HG03108 (cell line): ENCODE measurements around the gene PROK1.

ENCODE experiments used
- ATAC-seq: cut with Tn5 transposase; IDR thresholded peaks from one replicate; pipeline ENCODE4 v1.9.1; 2021; ENCODE audit warnings: moderate library complexity; ENCODE audit not compliant: unreplicated experiment

Gene PROK1

DNA sequence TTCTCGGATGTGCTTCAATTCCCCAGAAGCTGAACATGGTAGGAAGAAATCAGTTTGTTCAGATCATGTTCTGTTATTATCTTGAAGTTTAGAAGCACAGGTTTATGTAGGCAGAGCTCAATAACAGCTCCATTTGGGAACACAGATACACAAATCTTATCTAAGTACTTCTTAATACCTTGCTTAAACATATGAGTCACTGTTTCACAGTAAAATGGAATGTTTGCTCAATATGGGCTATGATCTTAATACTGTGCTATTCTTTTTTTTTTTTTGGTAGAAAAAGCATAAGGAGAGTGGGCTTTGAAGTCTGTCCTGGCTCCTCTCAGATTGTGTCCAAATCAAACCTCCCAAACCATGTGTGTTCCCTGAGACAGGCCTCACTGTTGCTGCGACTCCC, 13.4 kb downstream of the PROK1 start:
- ATAC-seq, result no peak

- no peak for ATAC-seq
Observed at GRCh38 chr1:110465038-110465813, 14.3 kb downstream of the PROK1 start.

GRCh38 chr1:110465814-110466380, 14.9 kb downstream of the PROK1 start:
- ATAC-seq, result no peak

GRCh38 chr1:110466646-110467280, 15.8 kb downstream of the PROK1 start:
- no peak for ATAC-seq

- ATAC-seq, result no peak
Observed at GRCh38 chr1:110471131-110471530, 20.2 kb downstream of the PROK1 start.

GRCh38 chr1:110472546-110472945, 21.6 kb downstream of the PROK1 start:
- ATAC-seq, result no peak

DNA sequence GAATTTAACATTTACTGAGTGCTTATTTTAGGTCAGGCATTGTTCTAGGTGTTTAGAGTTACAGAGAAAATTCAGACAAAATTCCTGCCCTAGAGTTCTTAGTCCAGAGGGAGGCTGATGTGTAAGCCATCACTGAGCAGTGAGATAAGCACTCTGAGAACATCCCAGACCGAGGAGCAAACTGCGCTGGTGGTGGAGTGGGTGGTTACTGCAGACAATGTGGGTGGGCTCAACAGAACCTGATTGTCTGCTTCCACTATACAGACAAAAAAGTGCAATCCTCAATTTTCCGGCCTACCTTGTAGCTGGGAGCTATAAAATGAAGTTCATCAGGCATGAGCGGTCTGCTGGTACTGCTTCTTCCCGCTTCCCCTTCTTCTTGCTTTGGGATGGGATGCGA, 23.5 kb downstream of the PROK1 start:
- no peak for ATAC-seq

- no peak for ATAC-seq
Observed at GRCh38 chr1:110475362-110476027, 24.5 kb downstream of the PROK1 start.

DNA sequence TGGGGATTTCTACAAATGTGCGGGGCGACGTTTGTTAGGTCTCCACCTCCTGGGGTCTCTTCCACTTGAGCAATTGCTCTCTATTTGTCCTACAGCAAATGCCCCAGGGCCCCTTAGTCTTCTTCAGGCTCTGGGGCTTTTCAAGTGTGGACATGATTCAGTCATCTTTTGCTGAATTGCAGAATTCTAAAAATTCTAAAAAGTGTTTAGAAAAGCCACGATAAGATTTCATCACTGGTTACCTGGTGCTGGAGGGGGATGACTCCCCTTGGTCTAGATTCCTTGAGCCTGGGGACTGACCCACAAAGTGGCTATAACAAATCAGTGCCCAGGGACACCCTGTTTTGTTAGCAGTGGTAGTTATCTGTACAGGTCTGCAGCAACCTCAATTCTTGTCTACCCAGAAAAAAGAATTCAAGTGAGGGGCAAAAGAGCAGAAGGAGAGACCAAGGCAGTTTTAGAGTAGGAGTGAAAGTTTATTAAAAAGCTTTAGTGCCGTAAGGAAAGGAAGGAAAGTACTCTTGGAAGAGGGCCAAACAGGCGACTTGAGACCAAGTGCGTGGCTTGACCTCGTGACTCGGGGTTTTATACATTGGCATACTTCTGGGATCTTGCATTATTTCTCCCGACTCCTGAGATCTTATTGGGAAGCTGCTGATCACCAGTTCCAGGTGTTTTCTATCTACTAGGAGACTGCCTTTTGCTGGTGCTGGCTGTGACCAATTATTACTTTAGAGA, 25.2 kb downstream of the PROK1 start:
- ATAC-seq, result no peak

GRCh38 chr1:110477041-110477440, 26.1 kb downstream of the PROK1 start:
- no peak for ATAC-seq

- ATAC-seq, result no peak
Observed at GRCh38 chr1:110477445-110477957, 26.6 kb downstream of the PROK1 start.

DNA sequence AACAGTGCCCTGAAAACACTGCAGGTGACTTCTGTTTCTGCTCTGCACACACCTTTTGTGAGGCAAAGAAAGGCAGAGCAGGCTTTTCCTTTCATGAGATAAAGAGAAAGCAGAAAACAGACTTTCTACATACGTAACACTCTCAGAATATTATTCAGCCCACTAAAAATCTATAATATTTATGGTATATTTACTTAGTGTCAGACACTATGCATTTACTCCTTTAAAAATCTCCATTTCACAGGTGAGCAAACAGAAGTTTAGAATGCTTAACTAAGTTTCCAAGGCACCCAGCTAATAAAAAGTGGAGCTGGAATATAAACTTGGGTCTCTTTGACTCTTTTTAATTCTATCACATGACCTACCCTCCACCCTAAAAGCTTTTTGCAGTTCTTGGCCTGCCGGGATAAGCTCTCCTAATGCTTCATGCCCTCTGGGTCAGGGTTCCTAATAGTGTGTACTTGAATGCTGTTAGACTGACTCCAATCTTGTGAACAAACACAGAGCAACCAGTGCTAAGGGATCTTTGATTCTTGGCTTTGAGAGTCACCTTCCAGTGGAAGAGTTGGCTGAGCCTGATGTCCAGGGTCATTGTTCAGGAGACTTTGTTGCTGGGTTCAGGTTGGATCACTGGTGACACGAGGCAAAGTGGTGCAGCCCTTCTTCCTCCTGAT, 27.2 kb downstream of the PROK1 start:
- no peak for ATAC-seq

- no peak for ATAC-seq
Observed at GRCh38 chr1:110478886-110479285, 27.9 kb downstream of the PROK1 start.

- ATAC-seq, result no peak
Observed at GRCh38 chr1:110480356-110481096, 29.6 kb downstream of the PROK1 start.

DNA sequence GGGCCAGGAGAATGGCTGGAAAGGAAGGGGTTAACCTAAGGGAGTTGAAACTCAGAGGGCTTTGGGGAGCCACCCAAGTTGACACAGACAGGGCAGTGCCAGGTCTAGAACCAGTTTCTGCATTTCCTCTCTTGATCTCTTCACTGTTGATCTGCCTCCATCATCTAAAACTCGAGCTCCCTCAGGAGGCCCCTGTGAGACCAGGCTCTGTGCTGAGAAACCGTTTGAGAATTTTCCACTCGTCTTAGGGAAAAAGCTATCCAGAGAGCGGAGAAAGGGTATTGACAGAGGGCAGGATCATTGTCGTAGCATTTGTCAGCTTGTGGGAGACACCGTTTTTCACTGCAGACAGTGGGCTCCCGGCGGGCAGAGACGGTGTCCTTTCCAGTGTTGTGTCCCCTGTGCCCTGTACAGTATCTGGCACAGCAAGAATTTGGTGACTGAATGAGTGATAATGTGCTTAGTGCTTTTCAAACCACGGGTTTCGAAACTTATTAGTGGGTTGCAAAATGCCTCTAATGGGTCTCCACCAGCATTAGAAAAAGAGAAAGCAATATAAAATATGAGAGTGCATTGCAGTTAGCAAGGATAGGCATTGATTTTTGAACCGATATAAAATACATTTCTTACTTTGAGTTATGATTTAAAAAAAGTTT, 31.1 kb downstream of the PROK1 start:
- no peak for ATAC-seq

DNA sequence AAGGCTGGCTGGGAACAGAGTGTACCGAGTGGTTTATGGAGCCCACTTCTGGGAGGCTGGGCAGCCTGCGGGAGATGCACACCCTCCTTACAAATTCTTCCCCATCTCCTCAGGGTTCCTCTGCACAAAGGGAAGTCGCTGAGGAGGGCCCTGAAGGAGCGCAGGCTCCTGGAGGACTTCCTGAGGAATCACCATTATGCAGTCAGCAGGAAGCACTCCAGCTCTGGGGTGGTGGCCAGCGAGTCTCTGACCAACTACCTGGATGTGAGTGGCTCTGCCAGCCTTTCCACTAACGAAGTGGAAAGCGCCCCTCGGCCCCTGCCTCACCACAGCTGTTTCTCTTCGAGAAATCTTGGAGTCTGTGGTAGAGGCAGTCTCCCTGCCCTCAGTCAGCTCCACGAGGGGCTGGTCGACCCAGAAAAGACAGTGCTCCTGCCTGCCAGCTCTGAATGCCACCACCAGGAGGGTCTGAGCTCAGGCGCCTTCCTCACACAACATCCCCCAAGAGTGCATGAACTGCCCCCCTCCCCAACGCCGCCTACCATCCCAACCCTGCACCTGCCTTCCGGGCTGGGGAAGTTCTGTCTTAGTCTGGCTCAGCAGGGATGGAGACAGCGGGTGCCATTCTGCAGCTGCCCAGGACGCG, 31.8 kb downstream of the PROK1 start:
- no peak for ATAC-seq

DNA sequence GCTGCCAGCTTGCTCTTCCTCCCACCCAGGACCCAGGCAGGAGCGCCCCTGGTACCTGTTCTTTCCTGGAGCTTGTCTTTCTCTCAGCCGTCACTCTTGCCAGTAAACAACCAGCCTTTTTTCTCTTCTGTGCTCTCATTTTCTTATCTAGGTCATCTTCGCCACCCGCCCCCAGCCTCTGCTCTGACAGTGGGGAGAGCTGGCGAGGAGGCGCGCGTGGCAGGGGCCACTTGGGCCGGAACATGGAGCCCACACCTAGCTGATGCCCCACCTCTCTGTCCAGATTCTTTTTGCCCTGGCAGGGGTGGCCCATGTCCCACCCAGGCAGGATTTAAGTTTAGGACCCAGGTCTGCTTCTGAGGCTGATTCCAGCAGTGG, 32.3 kb downstream of the PROK1 start:
- ATAC-seq, result no peak

GRCh38 chr1:110484801-110485200, 33.9 kb downstream of the PROK1 start:
- ATAC-seq, result no peak

DNA sequence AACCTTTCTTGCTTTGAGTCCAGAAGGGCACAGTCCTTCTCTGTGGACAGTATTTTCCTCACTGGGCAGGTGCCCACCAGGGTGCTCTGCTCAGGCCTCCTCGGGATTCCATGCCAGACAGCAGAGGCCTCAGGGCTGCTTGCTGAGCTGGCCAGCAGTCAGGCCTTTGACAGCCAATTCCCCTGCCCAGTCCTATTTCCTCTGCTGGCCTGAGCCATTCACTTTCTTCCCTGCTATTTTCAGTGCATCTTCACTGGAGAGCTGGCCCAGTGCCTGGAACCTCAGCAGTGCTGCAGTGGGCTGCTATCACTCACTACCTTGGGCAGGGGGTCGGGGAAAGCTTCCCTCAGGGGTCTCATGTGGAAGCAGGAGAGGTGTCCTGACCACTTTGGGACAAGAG, 34.8 kb downstream of the PROK1 start:
- ATAC-seq, result no peak
